PFSK-1 (cell line): ENCODE data around the gene LTC4S.

Source experiments
- FOXP2 ChIP-seq: optimal IDR thresholded peaks from 2 replicates; pipeline ENCODE3; 2011; ENCODE audit warnings: borderline replicate concordance, control low read depth, inconsistent platforms; ENCODE audit not compliant: insufficient read depth; ENCODE audit errors: extremely low read length, extremely low read depth
- POLR2AphosphoS5 ChIP-seq: IDR thresholded peaks from 2 replicates; pipeline ENCODE4 v1.6.1; 2012; ENCODE audit warnings: low read depth, mild to moderate bottlenecking, control low read depth, low read length, moderate library complexity
- SIN3A ChIP-seq: IDR thresholded peaks from 2 replicates; pipeline ENCODE4 v1.6.1; 2012; ENCODE audit warnings: mild to moderate bottlenecking, low read length, moderate library complexity, borderline replicate concordance; ENCODE audit not compliant: insufficient read depth
- TAF1 ChIP-seq: IDR thresholded peaks from 2 replicates; pipeline ENCODE4 v1.6.1; 2012; ENCODE audit warnings: low read length, control low read depth, borderline replicate concordance; ENCODE audit not compliant: insufficient read depth
- TF ChIP-seq, protein P1 (sequence below), 2 experiments: IDR thresholded peaks; 2 replicates each; pipeline versions ENCODE4 v1.6.1 to v1.8.0; 2011 to 2012; ENCODE audit warnings: low read depth in 2 of 2, low read length in 2 of 2, control low read depth in 1 of 2, inconsistent platforms in 1 of 2, mild to moderate bottlenecking in 1 of 2, moderate library complexity in 1 of 2; ENCODE audit not compliant: insufficient read depth in 1 of 2

The LTC4S gene

DNA sequence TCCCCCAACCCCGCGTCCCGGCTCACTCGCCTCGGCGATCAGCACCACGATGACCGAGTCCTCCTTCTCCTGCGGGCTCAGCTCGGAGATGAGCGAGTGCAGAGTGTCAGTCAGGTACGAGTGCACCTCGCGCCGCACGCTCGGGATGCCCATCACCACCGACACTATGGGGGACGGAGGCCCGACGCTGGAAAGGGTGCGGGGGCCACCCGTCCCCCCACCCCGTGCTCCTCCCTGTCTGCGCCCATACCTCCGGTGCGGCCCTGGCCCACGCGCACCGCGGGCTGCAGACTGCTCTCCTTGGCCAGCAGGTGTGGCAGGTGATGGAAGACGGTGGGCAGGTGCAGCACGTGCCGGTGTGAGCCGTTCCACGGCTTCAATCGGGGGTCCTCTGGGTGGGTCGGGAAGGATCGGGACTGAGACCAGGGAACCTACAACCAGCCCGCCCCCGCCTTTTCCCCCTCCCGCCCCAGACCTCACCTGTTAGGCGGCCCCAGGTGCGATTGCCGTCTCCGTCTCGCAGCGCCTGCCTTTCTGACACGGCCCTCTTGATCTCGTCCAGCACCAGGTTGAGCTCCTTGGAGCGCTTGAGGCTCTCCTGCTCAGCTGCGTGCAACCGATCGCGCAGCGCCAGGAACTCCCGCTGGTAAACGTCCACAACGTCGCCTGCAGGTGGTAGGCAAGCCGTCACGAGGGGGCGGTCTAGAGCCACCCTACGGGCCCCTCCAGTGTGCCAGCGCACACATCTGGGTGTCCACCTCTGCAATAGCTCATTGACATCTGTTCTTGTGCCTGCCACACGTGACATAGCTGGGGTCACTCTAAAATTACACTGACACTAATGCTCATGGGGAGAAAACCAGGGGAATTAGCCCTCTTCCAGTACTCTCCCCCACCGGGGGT lies 7.8 kb downstream of the LTC4S start:
- TF ChIP-seq POLR2AphosphoS5 (no peak), SIN3A (no peak), FOXP2 (no peak), TAF1 (no peak)
- TF ChIP-seq, protein P1, sequence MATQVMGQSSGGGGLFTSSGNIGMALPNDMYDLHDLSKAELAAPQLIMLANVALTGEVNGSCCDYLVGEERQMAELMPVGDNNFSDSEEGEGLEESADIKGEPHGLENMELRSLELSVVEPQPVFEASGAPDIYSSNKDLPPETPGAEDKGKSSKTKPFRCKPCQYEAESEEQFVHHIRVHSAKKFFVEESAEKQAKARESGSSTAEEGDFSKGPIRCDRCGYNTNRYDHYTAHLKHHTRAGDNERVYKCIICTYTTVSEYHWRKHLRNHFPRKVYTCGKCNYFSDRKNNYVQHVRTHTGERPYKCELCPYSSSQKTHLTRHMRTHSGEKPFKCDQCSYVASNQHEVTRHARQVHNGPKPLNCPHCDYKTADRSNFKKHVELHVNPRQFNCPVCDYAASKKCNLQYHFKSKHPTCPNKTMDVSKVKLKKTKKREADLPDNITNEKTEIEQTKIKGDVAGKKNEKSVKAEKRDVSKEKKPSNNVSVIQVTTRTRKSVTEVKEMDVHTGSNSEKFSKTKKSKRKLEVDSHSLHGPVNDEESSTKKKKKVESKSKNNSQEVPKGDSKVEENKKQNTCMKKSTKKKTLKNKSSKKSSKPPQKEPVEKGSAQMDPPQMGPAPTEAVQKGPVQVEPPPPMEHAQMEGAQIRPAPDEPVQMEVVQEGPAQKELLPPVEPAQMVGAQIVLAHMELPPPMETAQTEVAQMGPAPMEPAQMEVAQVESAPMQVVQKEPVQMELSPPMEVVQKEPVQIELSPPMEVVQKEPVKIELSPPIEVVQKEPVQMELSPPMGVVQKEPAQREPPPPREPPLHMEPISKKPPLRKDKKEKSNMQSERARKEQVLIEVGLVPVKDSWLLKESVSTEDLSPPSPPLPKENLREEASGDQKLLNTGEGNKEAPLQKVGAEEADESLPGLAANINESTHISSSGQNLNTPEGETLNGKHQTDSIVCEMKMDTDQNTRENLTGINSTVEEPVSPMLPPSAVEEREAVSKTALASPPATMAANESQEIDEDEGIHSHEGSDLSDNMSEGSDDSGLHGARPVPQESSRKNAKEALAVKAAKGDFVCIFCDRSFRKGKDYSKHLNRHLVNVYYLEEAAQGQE (IDR thresholded peaks at IDR 0.05; ENCODE audit: insufficient read depth in 1 of 2, low read depth in 2 of 2, low read length in 2 of 2) = no peak

GRCh38 chr5:179802207-179802883 lies 8.6 kb downstream of the LTC4S start:
- TF ChIP-seq POLR2AphosphoS5 = no peak
- TF ChIP-seq, protein P1 (IDR thresholded peaks at IDR 0.05; ENCODE audit: insufficient read depth in 1 of 2, low read depth in 2 of 2, low read length in 2 of 2) = no peak
- no peak for TF ChIP-seq FOXP2

- TF ChIP-seq POLR2AphosphoS5 = no peak
- no peak for TF ChIP-seq SIN3A
- TF ChIP-seq FOXP2 = no peak
- TF ChIP-seq TAF1 = no peak
- TF ChIP-seq, protein P1 (IDR thresholded peaks at IDR 0.05; ENCODE audit: insufficient read depth in 1 of 2, low read depth in 2 of 2, low read length in 2 of 2) = no peak
Measured at GRCh38 chr5:179802950-179803562, 9.3 kb downstream of the LTC4S start.

DNA sequence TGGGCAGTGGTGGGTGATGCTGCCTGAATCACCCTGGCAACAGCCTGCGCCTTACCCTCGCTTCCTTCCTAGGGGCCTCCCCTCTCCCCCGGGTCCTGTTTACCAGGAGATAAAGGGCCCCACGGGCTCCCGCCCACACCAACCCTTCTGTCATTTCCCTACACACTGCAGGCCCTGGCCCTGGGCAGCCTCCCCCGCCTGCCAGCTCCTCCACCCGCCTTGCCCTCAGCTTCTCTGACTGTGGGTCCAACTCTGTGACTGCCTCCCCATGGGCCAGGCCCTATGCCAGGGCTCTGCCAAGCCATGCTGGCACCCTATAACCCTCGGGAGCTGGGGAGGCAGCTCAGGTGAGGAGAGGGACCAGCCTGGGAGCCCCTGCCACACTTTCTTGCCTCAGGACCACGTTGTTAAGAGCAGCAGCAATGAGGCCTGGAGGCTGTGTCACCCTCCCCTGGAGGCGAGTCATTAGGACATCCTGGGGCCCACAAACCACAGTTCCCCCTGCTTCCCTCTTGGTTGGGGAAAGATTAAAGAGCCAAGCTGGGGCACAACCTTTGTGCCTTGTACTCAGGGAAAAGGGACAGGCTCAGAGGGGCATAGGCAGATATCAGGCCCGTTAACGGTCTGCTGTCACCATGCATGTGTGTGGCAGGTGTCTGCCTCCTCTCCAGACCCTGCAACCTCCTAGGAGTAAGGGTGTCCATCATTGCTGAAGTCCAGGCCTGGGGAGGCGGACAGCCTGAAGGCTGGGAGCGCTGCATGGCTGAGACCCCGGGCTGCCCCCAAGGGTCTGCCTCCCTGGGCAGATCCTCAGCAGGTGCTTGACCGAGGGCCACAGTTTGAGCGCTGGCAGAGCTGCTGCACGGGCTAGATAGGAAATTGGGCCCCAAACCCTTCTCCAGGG lies 10.1 kb downstream of the LTC4S start:
- TF ChIP-seq POLR2AphosphoS5 (no peak), TAF1 (no peak), SIN3A (no peak), FOXP2 (no peak)
- TF ChIP-seq, protein P1 (IDR thresholded peaks at IDR 0.05; ENCODE audit: insufficient read depth in 1 of 2, low read depth in 2 of 2, low read length in 2 of 2) = no peak
